HG03135 (cell line): ENCODE results near the gene GPR155.
"Not testable (repeated sequence)": the region's sequence is repeated elsewhere in the genome, so short reads cannot be mapped to it uniquely, and the experiment has no call there.

Source experiments
- ATAC-seq: cut with Tn5 transposase; IDR thresholded peaks from one replicate; pipeline ENCODE4 v1.9.1; 2021; ENCODE audit warnings: mild to moderate bottlenecking, moderate library complexity; ENCODE audit not compliant: unreplicated experiment

The GPR155 gene

DNA sequence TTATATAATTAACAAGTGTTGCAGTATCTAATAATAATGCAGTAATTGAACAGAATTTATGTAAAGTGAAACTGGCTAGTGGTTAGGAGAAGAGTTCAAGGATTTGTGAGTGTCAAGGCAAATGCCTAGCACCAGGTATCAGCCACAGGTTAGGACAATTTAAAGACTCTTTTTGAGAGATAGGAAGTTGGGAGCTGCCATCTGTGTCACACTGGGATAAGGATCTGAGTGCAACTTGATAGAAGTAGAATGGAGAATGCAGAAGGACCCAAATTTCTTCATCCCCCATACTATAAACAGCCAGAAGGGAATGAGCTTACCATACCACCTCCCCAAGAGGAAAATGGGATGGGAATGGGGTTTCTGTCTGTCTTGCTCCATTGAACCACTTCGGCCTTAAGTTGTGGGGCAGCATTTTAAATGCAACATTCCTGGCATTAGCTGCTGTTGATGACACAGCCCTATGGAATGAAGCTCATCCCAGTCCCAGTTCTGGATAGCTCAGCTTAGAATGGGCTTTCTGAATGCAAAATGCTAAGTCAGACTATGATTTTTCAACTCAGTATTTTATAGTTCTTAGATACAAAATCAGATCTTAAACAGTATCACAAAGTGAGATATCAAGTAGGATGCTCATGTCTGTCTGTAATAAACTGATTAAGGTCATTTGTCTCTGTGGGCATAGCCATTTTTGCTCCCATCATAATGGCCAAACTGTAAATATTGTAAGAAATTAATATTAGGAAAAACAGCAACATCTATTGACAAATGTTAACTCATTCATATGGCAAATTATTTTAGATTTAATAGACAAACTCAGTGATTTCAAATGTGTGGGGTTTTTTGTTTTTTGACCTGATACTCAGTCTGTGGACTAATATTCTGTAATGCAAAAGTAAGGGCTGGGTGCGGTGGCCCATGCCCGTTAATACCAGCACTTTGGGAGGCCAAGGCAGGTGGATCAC lies 44.0 kb downstream of the GPR155 start:
- no peak for ATAC-seq

GRCh38 chr2:174439950-174440349 lies 46.9 kb downstream of the GPR155 start:
- ATAC-seq = no peak

- no peak for ATAC-seq
Measured at GRCh38 chr2:174439323-174439722, 47.5 kb downstream of the GPR155 start.

DNA sequence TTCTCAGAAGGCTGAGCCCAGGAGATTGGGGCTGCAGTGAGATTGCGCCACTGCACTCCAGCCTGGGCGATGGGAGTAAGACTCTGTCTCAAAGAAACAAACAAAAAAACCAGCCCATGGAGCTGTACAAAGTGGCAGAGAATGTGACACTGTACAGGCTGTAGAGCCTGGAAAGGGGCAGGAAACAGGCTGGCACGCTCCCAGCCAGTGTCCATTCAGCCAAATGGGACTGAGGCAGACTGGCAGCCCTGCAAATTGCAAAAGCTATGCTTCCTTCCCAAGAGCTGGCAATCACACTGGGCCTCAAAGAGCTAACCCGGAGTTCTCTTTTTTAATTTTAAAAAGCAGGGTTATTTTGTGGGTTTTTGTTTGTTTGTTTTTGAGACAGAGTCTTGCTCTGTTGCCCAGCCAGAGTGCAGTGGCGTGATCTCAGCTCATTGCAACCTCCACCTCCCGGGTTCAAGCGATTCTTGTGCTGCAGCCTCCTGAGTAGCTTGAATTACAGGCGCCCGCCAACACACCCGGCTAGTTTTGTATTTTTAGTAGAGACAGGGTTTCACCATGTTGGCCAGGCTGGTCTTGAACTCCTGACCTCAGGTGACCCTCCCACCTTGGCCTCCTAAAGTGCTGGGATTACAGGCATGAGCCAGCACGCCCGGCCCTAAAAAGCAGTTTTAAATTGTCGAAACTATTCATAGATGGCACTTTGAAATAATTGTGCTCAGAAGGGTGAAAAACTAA lies 48.5 kb downstream of the GPR155 start:
- no peak for ATAC-seq

DNA sequence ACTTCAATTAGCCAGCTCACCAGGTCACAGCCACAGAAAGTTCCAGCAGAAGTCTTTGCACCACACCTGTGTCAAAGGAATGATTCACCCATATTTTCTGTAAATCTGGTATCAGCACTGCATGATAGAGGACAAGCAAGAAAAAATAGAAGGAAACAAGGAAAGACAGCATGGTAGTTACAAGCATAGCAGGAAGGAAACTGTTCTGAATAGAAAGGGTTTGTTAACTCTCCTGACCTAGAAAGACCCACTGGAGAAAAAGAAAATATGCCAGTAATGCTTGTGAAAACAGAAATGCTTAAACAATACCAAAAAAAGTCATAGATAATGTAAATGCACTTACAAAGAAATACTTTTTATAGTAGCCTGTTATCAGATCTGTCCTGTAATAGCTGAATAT lies 50.5 kb downstream of the GPR155 start:
- no peak for ATAC-seq

- ATAC-seq = no peak
Measured at GRCh38 chr2:174431902-174432301, 54.9 kb downstream of the GPR155 start.

DNA sequence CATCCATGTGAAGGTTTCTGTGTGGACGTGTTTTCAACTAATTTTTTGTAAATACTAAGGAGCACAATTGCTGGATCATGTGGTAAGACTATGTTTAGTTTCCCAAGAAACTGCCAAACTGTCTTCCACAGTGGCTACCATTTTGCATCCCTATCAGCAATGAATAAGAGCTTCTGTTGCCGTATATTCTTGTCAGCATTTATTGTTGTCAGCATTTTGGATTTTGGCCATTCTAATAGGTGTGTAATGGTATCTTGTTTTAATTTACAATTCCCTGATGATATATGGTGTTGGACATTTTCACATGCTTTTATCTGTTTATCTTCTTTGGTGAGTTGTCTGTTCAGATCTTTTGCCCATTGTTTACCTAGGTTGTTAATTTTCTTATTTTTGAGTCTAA lies 56.8 kb downstream of the GPR155 start:
- no peak for ATAC-seq

- no peak for ATAC-seq
Measured at GRCh38 chr2:174428214-174428613, 58.6 kb downstream of the GPR155 start.

- ATAC-seq = no peak
Measured at GRCh38 chr2:174412256-174412655, 74.6 kb downstream of the GPR155 start.

DNA sequence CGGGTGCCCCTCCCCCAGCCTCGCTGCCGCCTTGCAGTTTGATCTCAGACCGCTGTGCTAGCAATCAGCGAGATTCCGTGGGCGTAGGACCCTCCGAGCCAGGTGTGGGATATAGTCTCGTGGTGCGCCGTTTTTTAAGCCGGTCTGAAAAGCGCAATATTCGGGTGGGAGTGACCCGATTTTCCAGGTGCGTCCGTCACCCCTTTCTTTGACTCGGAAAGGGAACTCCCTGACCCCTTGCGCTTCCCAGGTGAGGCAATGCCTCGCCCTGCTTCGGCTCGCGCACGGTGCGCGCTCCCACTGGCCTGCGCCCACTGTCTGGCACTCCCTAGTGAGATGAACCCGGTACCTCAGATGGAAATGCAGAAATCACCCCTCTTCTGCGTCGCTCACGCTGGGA lies 76.8 kb downstream of the GPR155 start:
- not testable (repeated sequence) for ATAC-seq

DNA sequence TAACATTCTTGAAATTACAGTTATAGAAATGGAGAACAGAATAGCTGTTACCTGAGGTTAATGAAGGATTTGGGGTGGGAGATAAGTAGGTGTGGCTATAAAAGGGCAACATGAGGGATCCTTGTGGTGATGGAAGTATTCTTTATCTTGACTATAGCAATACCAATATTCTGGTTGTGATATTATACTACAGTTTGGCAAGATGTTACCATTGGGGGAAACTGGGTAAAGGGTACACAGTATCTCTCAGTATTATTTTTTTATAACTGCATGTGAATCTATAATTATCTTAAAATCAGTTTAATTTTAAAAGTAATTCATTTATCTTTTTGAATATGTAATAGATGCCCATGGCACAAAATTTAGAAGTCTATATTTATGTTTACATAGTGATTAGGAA lies 83.2 kb downstream of the GPR155 start:
- ATAC-seq = no peak

- no peak for ATAC-seq
Measured at GRCh38 chr2:174400853-174401252, 86.0 kb downstream of the GPR155 start.

GRCh38 chr2:174399171-174399570 lies 87.7 kb downstream of the GPR155 start:
- no peak for ATAC-seq

DNA sequence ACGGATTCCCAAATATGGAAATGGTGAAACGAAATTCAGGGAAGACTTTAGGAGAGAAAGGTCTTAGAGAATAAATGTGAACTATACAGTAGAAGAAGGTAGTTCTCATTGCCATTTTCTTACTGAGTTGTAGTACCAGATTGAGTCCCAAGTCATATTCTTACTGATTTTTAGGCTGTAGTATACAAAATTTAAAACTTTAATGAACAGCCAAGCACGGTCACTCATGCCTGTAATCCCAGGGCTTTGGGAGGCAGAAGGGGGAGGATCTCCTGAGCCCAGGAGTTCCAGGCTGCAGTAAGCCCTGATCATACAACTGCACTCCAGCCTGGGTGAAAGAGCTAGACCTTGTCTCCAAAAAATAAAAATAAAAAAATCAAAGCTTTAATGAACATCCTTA lies 89.1 kb downstream of the GPR155 start:
- ATAC-seq = no peak

DNA sequence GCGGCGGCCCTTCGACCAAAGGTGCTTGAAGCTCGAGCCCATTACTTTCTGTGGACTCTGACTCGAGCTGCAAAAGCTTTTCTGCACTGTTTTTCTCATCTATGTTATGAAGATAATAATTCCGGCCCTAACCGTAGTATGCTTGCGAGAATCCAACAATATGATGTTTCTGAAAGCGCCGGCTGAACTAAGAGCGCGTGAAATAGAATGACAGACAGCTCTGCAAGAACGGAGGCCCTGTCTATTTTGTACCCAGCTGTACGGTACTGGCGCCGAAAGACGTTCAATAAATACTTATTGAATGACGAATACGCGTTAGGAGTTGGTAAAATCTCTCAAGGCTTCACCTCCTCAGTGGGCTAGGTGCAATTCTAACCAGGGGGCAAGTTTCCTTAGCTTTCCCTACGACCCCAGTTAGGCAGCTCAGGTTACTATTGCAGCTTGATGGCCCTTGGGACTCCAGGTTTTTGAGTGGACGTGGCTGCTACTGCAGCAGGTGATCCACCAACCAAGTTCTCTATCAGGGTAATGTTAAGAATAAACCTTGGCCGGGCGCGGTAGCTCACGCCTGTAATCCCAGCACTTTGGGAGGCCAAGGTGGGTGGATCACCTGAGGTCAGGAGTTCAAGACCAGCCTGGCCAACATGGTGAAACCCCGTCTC lies 90.7 kb downstream of the GPR155 start:
- ATAC-seq = peak; percentile 17

DNA sequence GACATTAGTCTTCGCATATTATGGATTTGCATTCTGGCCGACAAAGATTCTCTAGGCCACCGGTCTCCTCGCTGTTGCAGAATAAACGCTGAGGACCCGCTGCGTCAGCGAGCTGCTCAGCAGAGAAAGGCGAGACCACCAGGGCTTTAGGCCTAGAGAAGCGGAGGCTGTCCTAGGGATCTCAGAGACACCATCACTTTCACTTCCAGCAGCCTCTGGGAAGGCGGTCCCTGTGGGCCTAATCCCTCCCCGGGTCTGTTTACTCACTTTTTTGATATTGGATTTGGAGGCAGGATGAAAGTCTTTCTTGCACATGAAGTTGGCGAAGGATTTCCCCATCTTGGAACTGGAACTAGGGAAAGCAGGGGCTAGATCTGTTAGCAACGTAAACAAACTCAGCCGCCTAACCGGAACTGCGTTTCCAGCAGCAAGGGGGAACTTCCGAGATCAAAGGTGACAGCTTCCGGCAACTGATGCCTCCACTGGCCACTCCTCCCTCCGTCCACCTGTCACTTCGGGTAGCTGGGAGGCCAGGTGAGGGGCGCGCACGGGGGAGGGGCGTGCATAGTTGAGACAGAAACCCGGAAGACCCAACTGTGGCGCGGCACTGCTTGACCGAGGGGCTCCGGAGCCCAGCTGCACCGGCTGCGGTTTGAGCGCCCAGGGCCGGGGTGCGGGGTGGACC lies 91.4 kb downstream of the GPR155 start, which contains the start of gene SCRN3:
TSS of gene SCRN3 (plus strand) at position 447 of the 685 bp plus-strand sequence. CDS start 2,554 bp downstream, outside the sequence.
- ATAC-seq = peak; percentile 92

DNA sequence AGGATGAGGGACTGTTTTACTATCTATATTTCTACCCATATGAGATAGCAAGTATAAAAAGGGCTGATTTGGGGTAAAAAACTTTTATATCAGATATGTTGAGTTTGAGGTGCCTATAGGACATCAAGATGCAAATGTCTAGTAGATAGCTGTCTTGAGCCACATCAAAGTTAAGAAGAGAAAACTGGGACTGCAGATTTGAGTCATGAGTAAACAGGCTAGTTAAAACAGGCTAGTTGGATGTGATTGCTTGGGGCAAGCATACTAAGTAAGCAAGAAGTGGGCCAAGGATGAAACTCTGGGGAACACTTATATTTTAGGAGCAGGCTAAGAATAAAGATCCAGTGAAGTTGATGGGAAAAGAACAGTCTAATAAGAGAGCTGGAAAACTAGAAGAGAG lies 94.1 kb downstream of the GPR155 start:
- no peak for ATAC-seq

DNA sequence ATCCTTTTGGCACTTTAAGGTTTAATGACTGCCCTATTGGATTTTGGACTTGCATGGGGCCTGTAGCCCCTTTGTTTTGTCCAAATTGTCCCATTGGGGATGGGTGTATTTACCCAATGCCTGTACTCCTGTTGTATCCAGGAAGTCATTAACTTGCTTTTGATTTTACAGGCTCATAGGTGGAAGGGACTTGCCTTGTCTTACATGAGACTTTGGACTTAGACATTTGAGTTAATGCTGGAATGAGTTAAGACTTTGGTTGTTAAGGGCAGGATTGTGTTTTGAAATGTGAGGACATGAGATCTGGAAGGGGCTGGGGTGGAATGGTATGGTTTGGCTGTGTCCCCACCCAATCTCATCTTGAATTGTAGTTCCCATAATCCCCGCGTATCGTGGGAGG lies 96.5 kb downstream of the GPR155 start:
- not testable (repeated sequence) for ATAC-seq

- no peak for ATAC-seq
Measured at GRCh38 chr2:174389542-174389941, 97.3 kb downstream of the GPR155 start.

- not testable (repeated sequence) for ATAC-seq
Measured at GRCh38 chr2:174388706-174389105, 98.1 kb downstream of the GPR155 start.

DNA sequence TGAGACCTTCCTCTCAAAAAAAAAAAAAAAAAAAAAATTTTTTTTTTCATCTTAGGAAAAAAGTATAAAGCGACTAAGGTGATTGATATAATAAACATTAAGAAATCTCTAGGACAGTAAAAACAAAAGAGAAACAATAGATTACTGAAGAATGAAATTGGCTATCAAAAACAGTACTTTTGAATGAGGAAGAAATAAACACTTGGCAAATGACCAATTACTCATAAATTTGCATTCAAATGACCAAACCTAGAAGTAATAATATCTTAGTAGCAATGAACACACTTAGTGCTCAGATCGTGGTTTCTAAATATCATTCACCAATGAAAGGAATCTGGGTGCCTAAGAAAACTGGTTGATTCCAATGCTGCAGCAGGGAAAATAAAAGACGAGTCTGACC lies 101.6 kb downstream of the GPR155 start:
- ATAC-seq = no peak
